GM12874 (cell line): ENCODE measurements around the gene RASAL2.

ENCODE experiments used
- TF ChIP-seq, protein P1 (sequence below): IDR thresholded peaks from 2 replicates; pipeline ENCODE4 v1.5.1; 2011; ENCODE audit warnings: low read depth, mild to moderate bottlenecking, control low read depth, low read length, moderate library complexity; ENCODE audit not compliant: insufficient read depth

Gene RASAL2

DNA sequence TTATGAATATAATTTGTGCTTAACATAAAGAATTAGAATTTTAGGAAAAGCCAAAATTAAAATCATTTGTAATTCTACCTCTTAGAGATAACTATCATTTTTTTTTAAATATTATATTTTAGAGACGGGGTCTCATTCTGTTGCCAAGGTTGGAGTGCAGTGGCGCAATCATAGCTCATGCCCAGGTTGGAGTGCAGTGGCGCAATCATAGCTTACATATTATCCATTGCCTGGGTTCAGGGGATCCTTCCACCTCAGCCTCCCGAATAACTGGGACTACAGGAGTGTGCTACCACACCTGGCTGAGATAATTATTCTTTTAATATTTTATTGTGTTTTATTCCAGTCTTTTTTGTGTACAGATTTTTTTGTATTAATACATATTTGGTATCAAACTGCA is 8.3 kb downstream of the RASAL2 start:
- TF ChIP-seq, protein P1, sequence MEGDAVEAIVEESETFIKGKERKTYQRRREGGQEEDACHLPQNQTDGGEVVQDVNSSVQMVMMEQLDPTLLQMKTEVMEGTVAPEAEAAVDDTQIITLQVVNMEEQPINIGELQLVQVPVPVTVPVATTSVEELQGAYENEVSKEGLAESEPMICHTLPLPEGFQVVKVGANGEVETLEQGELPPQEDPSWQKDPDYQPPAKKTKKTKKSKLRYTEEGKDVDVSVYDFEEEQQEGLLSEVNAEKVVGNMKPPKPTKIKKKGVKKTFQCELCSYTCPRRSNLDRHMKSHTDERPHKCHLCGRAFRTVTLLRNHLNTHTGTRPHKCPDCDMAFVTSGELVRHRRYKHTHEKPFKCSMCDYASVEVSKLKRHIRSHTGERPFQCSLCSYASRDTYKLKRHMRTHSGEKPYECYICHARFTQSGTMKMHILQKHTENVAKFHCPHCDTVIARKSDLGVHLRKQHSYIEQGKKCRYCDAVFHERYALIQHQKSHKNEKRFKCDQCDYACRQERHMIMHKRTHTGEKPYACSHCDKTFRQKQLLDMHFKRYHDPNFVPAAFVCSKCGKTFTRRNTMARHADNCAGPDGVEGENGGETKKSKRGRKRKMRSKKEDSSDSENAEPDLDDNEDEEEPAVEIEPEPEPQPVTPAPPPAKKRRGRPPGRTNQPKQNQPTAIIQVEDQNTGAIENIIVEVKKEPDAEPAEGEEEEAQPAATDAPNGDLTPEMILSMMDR: no peak

DNA sequence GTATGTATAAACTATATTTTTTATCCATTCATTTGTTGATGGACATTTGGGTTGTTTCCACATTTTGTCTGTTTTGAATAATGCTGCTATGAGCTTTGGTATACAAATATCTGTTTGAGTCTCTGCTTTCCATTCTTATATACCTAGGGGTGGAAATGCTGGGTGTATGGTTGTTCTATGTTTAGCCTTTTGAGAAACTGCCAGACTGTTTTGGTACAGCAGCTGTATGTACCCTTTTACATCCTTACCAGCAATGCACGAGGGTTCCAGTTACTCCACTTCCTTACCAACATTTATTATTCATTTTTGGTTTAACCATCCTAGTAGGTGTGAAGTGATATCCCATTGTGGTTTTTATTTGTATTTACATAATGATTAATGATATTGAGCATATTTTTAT is 13.9 kb downstream of the RASAL2 start:
- TF ChIP-seq, protein P1: no peak

DNA sequence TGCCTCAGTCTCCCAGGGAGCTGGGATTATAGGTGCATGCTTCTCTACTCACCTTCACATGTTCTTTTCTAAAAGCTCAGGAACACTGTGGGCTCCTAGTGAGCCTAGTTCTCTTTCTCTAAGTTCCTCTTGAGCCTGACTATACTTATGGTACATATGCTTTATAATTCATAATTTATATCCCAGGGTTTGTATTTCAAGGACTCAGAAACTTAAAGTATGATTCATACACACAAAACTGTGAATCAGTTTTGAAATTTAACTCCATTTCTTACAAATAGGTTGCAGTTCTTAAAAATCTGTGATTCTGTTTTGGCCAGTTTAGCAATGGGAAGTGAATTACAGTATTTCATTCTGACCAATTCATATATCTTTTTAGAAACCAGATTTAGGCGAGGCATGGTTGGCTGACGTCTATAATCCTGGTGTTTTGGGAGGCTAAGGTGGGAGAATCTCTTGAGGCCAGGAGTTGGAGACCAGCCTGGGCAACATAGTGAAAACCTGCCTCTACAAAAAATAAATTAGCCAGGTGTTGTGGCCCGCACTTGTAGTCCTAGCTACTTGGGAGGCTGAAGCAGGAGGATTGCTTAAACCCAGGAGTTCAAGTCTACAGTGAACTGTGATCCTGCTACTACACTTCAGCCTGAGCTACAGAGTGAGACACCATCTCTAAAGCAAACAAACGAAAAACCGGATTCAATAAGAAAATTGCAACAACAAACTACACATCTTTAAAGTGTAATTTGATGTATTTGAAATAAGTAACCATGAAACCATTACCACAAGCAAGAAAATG is 15.6 kb downstream of the RASAL2 start:
- TF ChIP-seq, protein P1: no peak

DNA sequence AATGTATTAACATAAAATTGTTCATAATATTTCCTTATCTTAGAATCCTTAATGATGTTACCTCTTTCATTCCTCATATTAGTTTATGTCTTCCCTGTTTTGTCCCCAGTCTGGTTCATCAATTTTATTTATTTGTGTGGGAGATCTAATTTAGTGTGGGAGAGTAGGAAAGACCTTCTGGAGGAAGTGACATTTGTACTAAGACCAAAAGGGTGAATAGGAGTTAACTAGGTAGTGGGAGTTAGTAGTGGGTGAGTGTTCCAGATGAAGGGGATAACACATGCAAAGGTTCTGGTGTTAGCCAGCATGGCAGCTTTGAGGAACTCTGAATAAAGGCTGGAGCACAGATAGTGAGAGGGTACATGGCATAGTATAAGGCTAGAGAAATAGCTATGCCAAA is 21.4 kb downstream of the RASAL2 start:
- TF ChIP-seq, protein P1: no peak

DNA sequence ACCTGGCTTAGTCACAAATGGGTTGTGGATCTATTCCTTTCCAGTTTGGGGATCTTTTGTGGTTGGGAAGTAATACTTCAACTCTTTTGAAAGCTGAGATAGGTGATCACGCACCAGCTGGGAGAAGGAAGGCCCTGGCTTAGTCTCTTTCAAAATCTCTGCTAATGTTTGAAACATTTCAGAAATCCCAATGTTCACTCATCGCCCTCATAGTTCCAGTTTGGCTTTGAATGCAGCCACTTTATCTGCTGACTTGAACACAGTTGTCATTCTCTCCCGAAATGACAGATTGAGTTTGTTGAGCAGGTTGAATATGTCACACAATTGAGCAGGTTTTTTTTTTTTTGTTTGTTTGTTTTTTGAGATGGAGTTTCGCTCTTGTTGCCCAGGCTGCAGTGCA is 24.6 kb downstream of the RASAL2 start:
- TF ChIP-seq, protein P1: no peak

DNA sequence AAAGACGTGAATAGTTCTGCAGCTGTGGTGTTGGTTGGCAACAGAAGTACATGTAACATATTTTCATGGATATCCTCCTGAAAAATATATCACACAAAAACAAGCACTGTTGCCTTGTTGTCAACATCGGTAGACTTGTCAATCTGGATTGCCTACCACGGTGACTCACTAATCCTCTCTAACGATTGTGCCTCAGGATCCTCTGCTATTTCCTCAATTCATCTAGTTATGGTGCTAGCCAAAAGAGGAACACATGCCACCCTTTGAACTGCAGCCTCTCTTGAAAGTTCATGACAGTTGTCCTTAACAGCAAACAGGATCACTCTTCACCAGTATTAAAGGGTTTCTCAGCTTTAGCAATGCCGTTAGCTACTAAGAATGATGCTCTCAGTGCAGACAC is 25.7 kb downstream of the RASAL2 start:
- TF ChIP-seq, protein P1: no peak

DNA sequence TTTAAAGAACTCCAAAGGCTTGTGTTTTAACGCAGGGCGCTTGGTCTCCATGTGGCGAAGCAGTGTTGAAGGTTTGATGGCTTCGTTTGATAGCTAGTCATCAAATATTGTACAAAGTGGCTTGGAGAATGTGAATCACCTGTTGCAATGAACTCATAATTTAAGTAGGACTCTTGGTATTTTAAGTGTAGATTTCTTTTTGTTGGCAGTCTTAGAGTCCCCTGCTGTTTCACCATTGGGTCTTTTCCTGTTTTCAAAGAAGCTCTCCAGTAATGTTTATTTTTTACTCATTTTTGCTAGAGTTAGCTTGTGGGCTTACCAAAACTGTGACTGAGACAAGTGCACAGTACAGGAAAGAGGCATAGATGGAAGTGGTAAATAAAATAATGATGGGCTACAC is 26.2 kb downstream of the RASAL2 start:
- TF ChIP-seq, protein P1: no peak
